Hematopoietic multipotent progenitor cell treated with erythropoietin and hydrocortisone succinate and interleukin-3 and kit ligand, for 8 days (in vitro differentiated cells): ENCODE data around the gene COX14.
A peak's percentile ranks its signal among the peaks of the same experiment; 100 is the strongest.

Experiments used
- DNase-seq: peaks from one replicate; pipeline ENCODE4 v3.0.0-alpha.2; 2015

Gene COX14

GRCh38 chr12:50085615-50086072 lies 26.4 kb upstream of the COX14 start:
- DNase-seq: peak; percentile 9

- no peak for DNase-seq
These were observed 25.9 kb upstream of the COX14 start for GRCh38 chr12:50086148-50086547.

- DNase-seq: no peak
These were observed 24.9 kb upstream of the COX14 start for GRCh38 chr12:50087151-50087550.

DNA sequence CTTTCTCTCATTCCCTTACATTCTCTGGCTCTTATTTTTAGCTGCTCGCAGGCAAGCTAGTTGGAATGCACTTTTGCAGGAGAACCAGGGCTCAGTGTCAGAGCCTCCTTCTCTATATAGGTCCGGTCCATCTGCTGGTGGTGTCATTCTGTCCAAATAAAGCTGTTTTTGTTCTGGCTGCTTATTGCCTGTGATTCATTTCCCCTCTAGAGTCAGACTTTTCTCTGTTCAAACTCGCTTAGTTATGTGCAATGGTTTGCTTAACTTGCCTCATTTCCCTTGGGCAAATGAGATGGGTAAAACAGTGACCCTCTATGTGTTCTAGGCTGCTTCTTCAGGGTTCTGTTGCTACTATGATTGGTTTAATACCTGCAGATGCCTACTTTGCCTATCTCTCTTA lies 24.0 kb upstream of the COX14 start:
- DNase-seq: no peak

DNA sequence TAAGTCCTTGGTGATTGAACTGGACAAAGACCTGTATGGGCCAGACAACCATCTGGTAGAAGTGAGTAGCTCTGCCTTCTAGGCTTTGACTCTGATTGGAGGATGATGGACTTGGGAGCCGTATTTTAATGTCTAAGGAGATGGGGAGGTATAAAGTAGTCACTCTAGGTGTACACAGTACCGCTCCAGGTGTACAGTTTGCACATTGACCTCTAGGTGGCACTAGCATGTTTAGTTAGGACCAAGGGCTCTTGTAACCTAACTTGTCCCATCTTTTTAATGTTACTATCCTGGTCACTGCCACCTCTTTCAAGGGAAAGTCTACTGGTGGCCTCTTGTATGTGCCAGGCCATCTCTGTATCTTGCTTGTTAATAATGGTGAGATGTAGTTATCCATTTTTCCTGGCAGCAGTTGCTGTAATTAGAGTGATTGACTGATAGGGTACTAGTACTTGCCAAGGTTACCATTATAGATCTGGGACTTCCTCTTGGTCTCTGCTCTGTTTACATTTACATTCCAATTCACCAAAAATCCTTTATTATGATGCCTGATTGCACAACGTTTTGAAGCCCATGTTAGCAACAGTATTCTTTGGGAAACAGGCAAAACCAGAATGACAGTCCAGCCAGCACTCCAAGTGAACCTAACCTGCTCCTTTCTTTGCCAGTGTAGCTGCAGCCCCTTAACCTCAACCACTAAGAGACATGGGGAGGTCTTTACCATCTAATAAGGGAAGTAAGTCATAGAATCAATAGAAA lies 23.3 kb upstream of the COX14 start:
- peak; percentile 68 for DNase-seq

DNA sequence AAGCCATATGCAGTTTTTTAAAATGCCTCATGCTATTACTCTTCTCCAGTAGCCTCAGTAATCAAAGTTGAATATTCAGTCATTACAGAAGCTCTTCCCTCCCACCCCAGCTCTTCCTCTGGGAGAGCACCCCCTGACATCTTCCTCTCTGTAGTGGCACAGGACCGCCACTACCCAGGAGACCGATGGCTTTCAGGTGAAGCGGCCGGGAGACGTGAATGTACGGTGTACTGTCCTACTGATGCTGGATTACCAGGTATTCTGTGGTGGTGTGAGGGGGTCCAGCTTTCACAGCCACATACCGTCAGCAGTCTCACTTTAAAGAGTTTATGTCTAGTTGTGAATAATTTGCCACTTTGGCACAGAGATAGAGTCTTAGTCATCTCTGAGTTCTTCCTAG lies 22.3 kb upstream of the COX14 start:
- DNase-seq: no peak

- no peak for DNase-seq
These were observed 21.6 kb upstream of the COX14 start for GRCh38 chr12:50090391-50090790.

GRCh38 chr12:50097952-50098351 lies 14.1 kb upstream of the COX14 start:
- DNase-seq: no peak

GRCh38 chr12:50099302-50100008 lies 12.6 kb upstream of the COX14 start:
- DNase-seq: no peak

GRCh38 chr12:50100561-50100960 lies 11.5 kb upstream of the COX14 start:
- DNase-seq: no peak

DNA sequence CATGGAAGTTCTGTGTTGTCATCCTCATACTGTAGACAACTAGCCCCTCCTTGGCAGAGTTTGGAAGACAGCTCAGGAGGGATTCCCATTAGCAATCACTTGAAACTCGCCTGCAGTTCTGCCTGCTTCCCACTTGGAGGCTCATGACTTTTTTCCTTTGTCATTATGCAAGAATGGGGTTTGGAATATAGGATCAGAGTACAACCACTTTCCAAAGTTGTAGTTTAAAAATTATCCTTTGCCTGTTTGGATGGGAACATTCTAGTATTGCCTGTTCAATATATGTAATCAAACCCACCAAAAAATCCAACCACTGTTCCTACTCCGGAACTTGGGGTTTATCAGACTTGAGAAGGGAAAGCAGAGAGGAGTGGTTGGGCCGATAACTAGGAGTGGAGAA lies 10.4 kb upstream of the COX14 start:
- DNase-seq: peak; percentile 14

GRCh38 chr12:50102131-50102531 lies 9.9 kb upstream of the COX14 start:
- DNase-seq: no peak

DNA sequence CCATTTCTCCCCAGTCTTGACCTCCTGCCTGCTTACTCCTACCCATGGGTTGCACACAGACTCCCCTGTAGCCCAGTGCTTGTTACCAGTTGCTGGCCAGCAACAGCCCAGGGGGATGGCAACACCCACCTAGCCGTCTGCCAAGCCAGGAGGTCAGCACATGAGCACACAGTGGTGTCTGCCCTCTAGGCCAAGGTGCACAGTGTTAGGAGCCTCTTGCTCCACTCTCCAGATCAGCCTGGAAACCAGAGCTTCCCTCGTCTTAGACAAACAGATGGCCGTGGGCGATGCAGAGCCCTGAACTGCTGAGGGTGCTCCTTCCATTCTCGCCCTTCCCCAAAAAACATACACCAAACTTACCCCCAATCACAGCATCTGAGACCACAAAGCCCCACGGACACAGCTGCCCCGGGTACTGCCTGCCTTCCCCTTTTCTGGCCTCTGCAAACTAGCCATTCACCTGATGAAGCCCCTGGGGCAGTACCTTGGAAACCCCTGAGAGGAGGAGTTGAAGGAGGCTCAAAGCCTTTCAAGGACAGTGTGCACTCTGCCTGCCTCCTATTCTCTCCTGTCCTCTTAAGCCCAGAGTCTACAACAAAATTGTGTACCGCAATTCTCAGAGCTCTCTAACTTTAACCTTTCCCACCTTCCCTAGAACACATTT lies 9.3 kb upstream of the COX14 start:
- DNase-seq: no peak

DNA sequence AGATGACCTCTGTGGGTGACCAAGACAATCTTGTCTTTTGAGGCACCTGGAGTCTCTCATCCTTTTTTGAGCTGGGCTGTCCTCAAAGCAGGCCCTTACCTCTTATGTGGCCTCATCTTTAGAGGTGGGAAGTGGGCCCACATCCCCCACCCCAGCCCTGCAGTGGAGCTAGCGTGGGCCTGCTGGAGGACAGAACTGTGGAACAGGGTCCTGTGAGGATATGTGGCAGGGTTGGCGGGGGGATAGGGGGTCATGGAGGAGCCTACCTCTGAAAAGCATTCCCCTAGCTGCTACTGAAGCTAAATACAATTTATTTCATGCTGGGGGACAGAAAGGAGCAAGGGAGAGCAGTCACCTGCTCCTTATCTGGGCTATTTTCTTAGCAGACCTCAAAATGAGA lies 8.7 kb upstream of the COX14 start:
- DNase-seq: no peak

GRCh38 chr12:50103767-50104321 lies 8.2 kb upstream of the COX14 start, which contains the start of gene GPD1:
GPD1 (plus strand) TSS chr12:50104008; CDS start chr12:50104051, 43 bp downstream.
- peak; percentile 78 for DNase-seq

- no peak for DNase-seq
These were observed 7.3 kb upstream of the COX14 start for GRCh38 chr12:50104417-50105366.

- DNase-seq: no peak
These were observed 6.1 kb upstream of the COX14 start for GRCh38 chr12:50105913-50106450.

GRCh38 chr12:50106907-50107306 lies 5.1 kb upstream of the COX14 start:
- no peak for DNase-seq

GRCh38 chr12:50107416-50108268 lies 4.4 kb upstream of the COX14 start:
- DNase-seq: no peak

DNA sequence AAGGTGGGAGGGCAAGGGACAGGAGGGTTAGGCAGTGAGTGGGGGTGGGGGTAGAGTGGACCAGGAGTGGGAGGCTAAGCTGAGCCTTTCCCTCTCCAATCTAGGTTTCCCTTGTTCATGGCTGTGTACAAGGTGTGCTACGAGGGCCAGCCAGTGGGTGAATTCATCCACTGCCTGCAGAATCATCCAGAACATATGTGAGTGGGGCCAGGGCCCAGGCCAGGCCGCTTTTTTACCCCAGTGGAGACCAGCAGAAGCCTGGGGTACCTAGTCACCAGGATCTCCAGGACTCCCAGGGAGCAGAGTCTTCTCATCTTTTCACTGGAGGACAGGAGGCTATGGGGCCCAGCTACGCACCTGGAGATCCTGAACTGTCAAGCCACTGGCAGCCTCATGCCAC lies 2.7 kb upstream of the COX14 start:
- no peak for DNase-seq
